Putamen (tissue), 1 donor: Measurements from ENCODE around the gene WIZ.

Source experiments
- DNase-seq: peaks from one replicate; pipeline ENCODE4 v3.0.0-alpha.2; 2016; ENCODE audit warnings: low spot score

WIZ gene

GRCh38 chr19:15373644-15374043 is 76.1 kb downstream of the WIZ start:
- no peak for DNase-seq

DNA sequence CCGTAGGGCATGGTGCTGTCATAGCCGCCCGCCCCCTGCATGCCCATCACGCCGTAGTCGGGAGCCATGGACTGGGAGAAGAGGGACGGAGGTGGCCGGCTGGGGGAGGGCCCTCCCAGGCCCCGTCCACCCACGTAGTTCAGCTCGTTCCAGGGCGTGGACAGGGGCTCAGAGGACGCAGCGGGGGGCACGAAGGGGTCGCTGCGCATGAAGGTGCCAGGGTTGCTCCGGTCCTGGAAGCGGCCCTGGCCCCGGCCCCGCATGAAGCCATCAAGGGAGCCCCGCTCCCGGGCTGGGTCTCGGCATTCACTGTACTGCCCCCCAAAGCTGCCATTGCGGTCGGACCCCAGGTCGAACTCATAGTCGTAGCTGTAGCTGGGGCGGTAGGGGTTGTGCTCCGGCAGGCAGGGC is 76.9 kb downstream of the WIZ start:
- DNase-seq: no peak

GRCh38 chr19:15372470-15372869 is 77.3 kb downstream of the WIZ start:
- DNase-seq: peak; percentile 67

- DNase-seq: no peak
These were observed 77.9 kb downstream of the WIZ start for GRCh38 chr19:15371786-15372380.

GRCh38 chr19:15371119-15371518 is 78.6 kb downstream of the WIZ start:
- DNase-seq: no peak
